ENCODE data around the gene GHSR.
"Not testable (repeated sequence)": the region's sequence is repeated elsewhere in the genome, so short reads cannot be mapped to it uniquely, and the experiment has no call there.

DNA sequence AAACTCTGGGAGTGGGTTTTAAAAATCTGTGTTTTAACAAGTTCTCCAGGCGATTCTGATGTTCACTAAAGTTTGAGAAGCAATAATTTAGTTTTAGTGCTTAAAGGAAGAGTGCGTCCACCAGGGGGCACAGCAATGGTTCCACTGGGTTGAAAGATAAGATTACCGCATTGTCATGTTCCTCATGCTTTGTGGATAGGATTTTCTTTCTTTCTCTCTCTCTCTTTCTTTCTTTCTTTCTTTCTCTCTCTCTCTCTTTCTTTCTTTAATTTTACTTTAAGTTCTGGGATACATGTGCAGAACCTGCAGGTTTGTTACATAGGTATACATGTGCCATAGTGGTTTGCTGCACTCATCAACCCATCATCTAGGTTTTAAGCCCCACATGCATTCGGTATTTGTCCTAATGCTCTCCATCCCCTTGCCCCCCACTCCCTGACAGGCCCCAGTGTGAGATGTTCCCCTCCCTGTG lies 42.0 kb upstream of the GHSR start:
- TF ChIP-seq, protein P1, sequence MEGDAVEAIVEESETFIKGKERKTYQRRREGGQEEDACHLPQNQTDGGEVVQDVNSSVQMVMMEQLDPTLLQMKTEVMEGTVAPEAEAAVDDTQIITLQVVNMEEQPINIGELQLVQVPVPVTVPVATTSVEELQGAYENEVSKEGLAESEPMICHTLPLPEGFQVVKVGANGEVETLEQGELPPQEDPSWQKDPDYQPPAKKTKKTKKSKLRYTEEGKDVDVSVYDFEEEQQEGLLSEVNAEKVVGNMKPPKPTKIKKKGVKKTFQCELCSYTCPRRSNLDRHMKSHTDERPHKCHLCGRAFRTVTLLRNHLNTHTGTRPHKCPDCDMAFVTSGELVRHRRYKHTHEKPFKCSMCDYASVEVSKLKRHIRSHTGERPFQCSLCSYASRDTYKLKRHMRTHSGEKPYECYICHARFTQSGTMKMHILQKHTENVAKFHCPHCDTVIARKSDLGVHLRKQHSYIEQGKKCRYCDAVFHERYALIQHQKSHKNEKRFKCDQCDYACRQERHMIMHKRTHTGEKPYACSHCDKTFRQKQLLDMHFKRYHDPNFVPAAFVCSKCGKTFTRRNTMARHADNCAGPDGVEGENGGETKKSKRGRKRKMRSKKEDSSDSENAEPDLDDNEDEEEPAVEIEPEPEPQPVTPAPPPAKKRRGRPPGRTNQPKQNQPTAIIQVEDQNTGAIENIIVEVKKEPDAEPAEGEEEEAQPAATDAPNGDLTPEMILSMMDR (IDR thresholded peaks at IDR 0.05): peak; percentile 74 to 76 (median 74)
- not testable (repeated sequence) for TF ChIP-seq POLR2A (IDR thresholded peaks at IDR 0.05; ENCODE audit: low read depth); EP300 (IDR thresholded peaks at IDR 0.05)
